DMS53 treated with DMSO at 0.1 percent for 48 hours (cell line): ENCODE data around the gene RARG.
"Not testable (repeated sequence)": the region's sequence is repeated elsewhere in the genome, so short reads cannot be mapped to it uniquely, and the experiment has no call there.

Source experiments
- DNase-seq: peaks from one replicate; lab custom pipeline; 2025; ENCODE audit not compliant: unreplicated experiment; lab: John Stamatoyannopoulos, UW

RARG gene

GRCh38 chr12:53173085-53173715, 58.8 kb downstream of the RARG start:
- DNase-seq, result no peak

GRCh38 chr12:53172352-53172751, 59.7 kb downstream of the RARG start:
- no peak for DNase-seq

- DNase-seq, result no peak
Observed at GRCh38 chr12:53171725-53172329, 60.2 kb downstream of the RARG start.

GRCh38 chr12:53170876-53171724, 60.9 kb downstream of the RARG start:
- DNase-seq, result no peak

- no peak for DNase-seq
Observed at GRCh38 chr12:53170215-53170614, 61.8 kb downstream of the RARG start.

- DNase-seq, result no peak
Observed at GRCh38 chr12:53169644-53170043, 62.4 kb downstream of the RARG start.

GRCh38 chr12:53166837-53167236, 65.2 kb downstream of the RARG start:
- DNase-seq, result no peak

GRCh38 chr12:53163008-53163407, 69.0 kb downstream of the RARG start:
- DNase-seq, result not testable (repeated sequence)

GRCh38 chr12:53161119-53161911, 70.7 kb downstream of the RARG start:
- no peak for DNase-seq

GRCh38 chr12:53160673-53161072, 71.3 kb downstream of the RARG start:
- no peak for DNase-seq
